ENCODE results near the gene GPC6.

GRCh38 chr13:93991569-93991968 is 765.0 kb downstream of the GPC6 start:
- no peak for TF ChIP-seq EZH2 (optimal IDR thresholded peaks at IDR 0.05; ENCODE audit: low read depth, low read length)
- no peak for TF ChIP-seq CTCF (IDR thresholded peaks at IDR 0.05; ENCODE audit: low read length)
- TF ChIP-seq EZH2phosphoT487 (IDR thresholded peaks at IDR 0.05; ENCODE audit: low read length) = no peak
